OCI-LY1 (cell line): Measurements from ENCODE around the gene ALPK3.

Experiments used
- H2AFZ ChIP-seq: fragments of 200-600 bp; sonication (generic), shearing (Covaris generic); 2 replicates; pipeline ENCODE4 v1.6.0; 2014; ENCODE audit warnings: antibody characterized with exemption, mild to moderate bottlenecking, low read length
- H3F3A ChIP-seq: fragments of 200-600 bp; sonication (generic), shearing (Covaris generic); 2 replicates; pipeline ENCODE4 v1.6.0; 2014; ENCODE audit warnings: mild to moderate bottlenecking, antibody characterized with exemption, low read length, moderate library complexity; ENCODE audit not compliant: insufficient read depth
- H3K27ac ChIP-seq: fragments of 200-600 bp; sonication (generic); 2 replicates; pipeline ENCODE4 v1.5.1; 2014; ENCODE audit warnings: low read length, mixed run types, mild to moderate bottlenecking, low read depth; ENCODE audit not compliant: poor library complexity, severe bottlenecking
- H3K27me3 ChIP-seq: fragments of 200-600 bp; sonication (generic); 2 replicates; pipeline ENCODE4 v1.6.0; 2014; ENCODE audit warnings: antibody characterized with exemption, mild to moderate bottlenecking, low read length, moderate library complexity; ENCODE audit not compliant: insufficient read depth
- H3K36me3 ChIP-seq: fragments of 200-600 bp; sonication (generic); 2 replicates; pipeline ENCODE4 v1.6.1; 2014; ENCODE audit warnings: mild to moderate bottlenecking, antibody characterized with exemption, low read length, moderate library complexity, mixed read lengths; ENCODE audit not compliant: insufficient read depth
- H3K4me1 ChIP-seq: fragments of 200-600 bp; sonication (generic); 2 replicates; pipeline ENCODE4 v1.5.1; 2014; ENCODE audit warnings: mild to moderate bottlenecking, low read length, moderate library complexity; ENCODE audit not compliant: insufficient read depth, severe bottlenecking
- H3K4me2 ChIP-seq: fragments of 200-600 bp; sonication (generic), shearing (Covaris generic); 2 replicates; pipeline ENCODE4 v1.6.1; 2014; ENCODE audit warnings: low read length
- H3K4me3 ChIP-seq: fragments of 200-600 bp; sonication (generic); 2 replicates; pipeline ENCODE4 v1.5.1; 2014; ENCODE audit warnings: low read length, low read depth, mild to moderate bottlenecking, mixed read lengths; ENCODE audit not compliant: poor library complexity, severe bottlenecking
- H3K79me2 ChIP-seq: fragments of 200-600 bp; shearing (Covaris generic); 2 replicates; pipeline ENCODE4 v1.6.1; 2016; ENCODE audit warnings: mixed run types, low read length, mixed read lengths; ENCODE audit not compliant: insufficient read depth
- H3K9ac ChIP-seq: fragments of 200-600 bp; sonication (generic), shearing (Covaris generic); 2 replicates; pipeline ENCODE4 v1.6.1; 2014; ENCODE audit warnings: mild to moderate bottlenecking, low read length, mixed read lengths
- H3K9me2 ChIP-seq: fragments of 200-600 bp; sonication (generic), shearing (Covaris generic); 2 replicates; pipeline ENCODE4 v1.6.1; 2014; ENCODE audit warnings: low read depth, mild to moderate bottlenecking, low read length, mixed read lengths
- H3K9me3 ChIP-seq: fragments of 200-600 bp; shearing (Covaris generic); 2 replicates; pipeline ENCODE4 v1.6.1; 2014; ENCODE audit warnings: low read length, mixed read lengths
- H4K20me1 ChIP-seq: fragments of 200-600 bp; sonication (generic), shearing (Covaris generic); 2 replicates; pipeline ENCODE4 v1.6.0; 2016; ENCODE audit warnings: mild to moderate bottlenecking, low read length; ENCODE audit not compliant: insufficient read depth
- EZH2 ChIP-seq: fragments of 200-600 bp; sonication (generic), shearing (Covaris generic); IDR thresholded peaks from 2 replicates; pipeline ENCODE4 v1.8.0; 2017; ENCODE audit warnings: borderline replicate concordance, mixed run types, mild to moderate bottlenecking, antibody characterized with exemption, low read length, moderate library complexity, mixed read lengths
- TF ChIP-seq, protein P1 (sequence below): fragments of 200-600 bp; sonication (generic), shearing (Covaris generic); IDR thresholded peaks from 2 replicates; pipeline ENCODE4 v1.5.1; 2017; ENCODE audit warnings: mild to moderate bottlenecking, antibody characterized with exemption, low read length, moderate library complexity, mixed read lengths

ALPK3 gene

GRCh38 chr15:84793431-84794161 is 23.6 kb upstream of the ALPK3 start:
- H4K20me1 ChIP-seq: no peaks in the 10 kb centered on the region
- H3K27me3 ChIP-seq: no peaks in the 10 kb centered on the region
- no peaks in the 10 kb centered on the region for H3K9me3 ChIP-seq
- H3K27ac ChIP-seq: no peak overlapping the region
- no peaks in the 10 kb centered on the region for H3K4me1 ChIP-seq
- no peak overlapping the region for H3K4me3 ChIP-seq
- H3K36me3 ChIP-seq: peaks cover 73% of the 10 kb centered on the region
- H3K9me2 ChIP-seq: no peaks in the 10 kb centered on the region
- no peak overlapping the region for H3K9ac ChIP-seq
- no peaks in the 10 kb centered on the region for H3F3A ChIP-seq
- no peak overlapping the region for H3K4me2 ChIP-seq
- no peak overlapping the region for H2AFZ ChIP-seq
- H3K79me2 ChIP-seq: peaks cover under 1% of the 10 kb centered on the region; the same call in 1 of the 2 replicates
- TF ChIP-seq EZH2: no peak
- TF ChIP-seq, protein P1, sequence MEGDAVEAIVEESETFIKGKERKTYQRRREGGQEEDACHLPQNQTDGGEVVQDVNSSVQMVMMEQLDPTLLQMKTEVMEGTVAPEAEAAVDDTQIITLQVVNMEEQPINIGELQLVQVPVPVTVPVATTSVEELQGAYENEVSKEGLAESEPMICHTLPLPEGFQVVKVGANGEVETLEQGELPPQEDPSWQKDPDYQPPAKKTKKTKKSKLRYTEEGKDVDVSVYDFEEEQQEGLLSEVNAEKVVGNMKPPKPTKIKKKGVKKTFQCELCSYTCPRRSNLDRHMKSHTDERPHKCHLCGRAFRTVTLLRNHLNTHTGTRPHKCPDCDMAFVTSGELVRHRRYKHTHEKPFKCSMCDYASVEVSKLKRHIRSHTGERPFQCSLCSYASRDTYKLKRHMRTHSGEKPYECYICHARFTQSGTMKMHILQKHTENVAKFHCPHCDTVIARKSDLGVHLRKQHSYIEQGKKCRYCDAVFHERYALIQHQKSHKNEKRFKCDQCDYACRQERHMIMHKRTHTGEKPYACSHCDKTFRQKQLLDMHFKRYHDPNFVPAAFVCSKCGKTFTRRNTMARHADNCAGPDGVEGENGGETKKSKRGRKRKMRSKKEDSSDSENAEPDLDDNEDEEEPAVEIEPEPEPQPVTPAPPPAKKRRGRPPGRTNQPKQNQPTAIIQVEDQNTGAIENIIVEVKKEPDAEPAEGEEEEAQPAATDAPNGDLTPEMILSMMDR: no peak

DNA sequence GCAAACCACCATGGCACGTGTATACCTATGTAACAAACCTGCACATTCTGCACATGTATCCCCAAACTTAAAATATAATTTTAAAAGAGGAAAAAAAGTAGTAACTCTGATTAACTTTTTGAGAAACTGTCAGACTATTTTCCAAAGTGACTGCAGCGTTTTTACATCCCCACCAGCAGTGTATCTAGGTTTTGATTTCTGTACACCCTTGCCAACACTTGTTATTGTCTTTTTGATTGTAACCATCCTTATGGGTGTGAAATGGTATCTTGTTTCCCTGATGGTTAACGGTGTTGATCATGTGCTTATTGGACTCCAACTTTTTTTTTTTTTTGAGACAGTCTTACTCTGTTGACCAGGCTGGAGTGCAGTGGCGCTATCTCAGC is 23.0 kb upstream of the ALPK3 start:
- no peak overlapping the region for H3K4me2 ChIP-seq
- no peaks in the 10 kb centered on the region for H3K9me3 ChIP-seq
- H3F3A ChIP-seq: no peaks in the 10 kb centered on the region
- no peak overlapping the region for H2AFZ ChIP-seq
- TF ChIP-seq, protein P1: no peak
- no peak for TF ChIP-seq EZH2
- no peaks in the 10 kb centered on the region for H3K79me2 ChIP-seq
- H3K4me1 ChIP-seq: no peaks in the 10 kb centered on the region
- H3K4me3 ChIP-seq: no peak overlapping the region
- H3K36me3 ChIP-seq: peaks cover 76% of the 10 kb centered on the region
- no peaks in the 10 kb centered on the region for H4K20me1 ChIP-seq
- H3K27ac ChIP-seq: no peak overlapping the region
- H3K9ac ChIP-seq: no peak overlapping the region
- H3K9me2 ChIP-seq: no peaks in the 10 kb centered on the region
- no peaks in the 10 kb centered on the region for H3K27me3 ChIP-seq

DNA sequence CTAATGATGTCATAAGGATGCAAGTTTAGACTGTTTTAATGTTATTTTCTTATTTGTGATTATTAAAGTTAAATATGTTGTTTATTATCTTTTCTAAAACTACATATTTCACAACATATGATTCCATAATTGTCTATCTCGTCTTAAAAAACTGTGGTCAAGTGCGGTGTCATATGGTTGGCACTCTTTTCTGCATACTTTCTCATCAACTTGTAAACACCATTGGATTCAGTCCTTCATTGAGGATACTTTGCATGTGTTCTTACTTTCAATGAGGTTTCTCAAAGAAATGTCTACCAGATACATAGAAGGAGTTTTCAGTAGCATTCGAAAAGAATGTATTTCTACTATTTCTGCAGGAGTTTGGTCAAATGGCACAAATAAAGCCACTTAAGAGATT is 22.0 kb upstream of the ALPK3 start:
- no peak overlapping the region for H3K9ac ChIP-seq
- no peak overlapping the region for H3K27ac ChIP-seq
- no peak overlapping the region for H2AFZ ChIP-seq
- H3K9me3 ChIP-seq: no peaks in the 10 kb centered on the region
- peaks cover 85% of the 10 kb centered on the region for H3K36me3 ChIP-seq
- no peaks in the 10 kb centered on the region for H3K27me3 ChIP-seq
- H3K79me2 ChIP-seq: no peaks in the 10 kb centered on the region
- no peak overlapping the region for H3K4me2 ChIP-seq
- no peaks in the 10 kb centered on the region for H4K20me1 ChIP-seq
- no peaks in the 10 kb centered on the region for H3F3A ChIP-seq
- no peaks in the 10 kb centered on the region for H3K4me1 ChIP-seq
- H3K4me3 ChIP-seq: no peak overlapping the region
- no peaks in the 10 kb centered on the region for H3K9me2 ChIP-seq
- TF ChIP-seq EZH2: no peak
- TF ChIP-seq, protein P1: no peak
